Skeletal muscle tissue (tissue), 4 donors: ENCODE data around the gene GPATCH4. TPM values are rescaled to one million over a fixed set of nuclear protein-coding genes. Genes with fewer than 3 reads are reported as not detected.
"Not testable (repeated sequence)": the region's sequence is repeated elsewhere in the genome, so short reads cannot be mapped to it uniquely, and the experiment has no call there.

ENCODE experiments used
- H3K27ac ChIP-seq: one replicate; pipeline ENCODE4 v1.7.0; 2013; ENCODE audit warnings: mild to moderate bottlenecking, low read depth, low read length, inconsistent platforms
- H3K27me3 ChIP-seq, 3 donors: one replicate each; pipeline ENCODE4 v1.7.0; 2013; ENCODE audit warnings: low read length in 3 of 3; ENCODE audit not compliant: control insufficient read depth in 3 of 3, insufficient read depth in 3 of 3
- H3K36me3 ChIP-seq, 3 donors: one replicate each; pipeline ENCODE4 v1.7.0; 2013; ENCODE audit warnings: low read length in 3 of 3; ENCODE audit not compliant: control insufficient read depth in 3 of 3, insufficient read depth in 3 of 3
- H3K4me1 ChIP-seq, 3 donors: one replicate each; pipeline ENCODE4 v1.7.0; 2013; ENCODE audit warnings: low read length in 3 of 3, mild to moderate bottlenecking in 3 of 3; ENCODE audit not compliant: control insufficient read depth in 3 of 3, insufficient read depth in 3 of 3
- H3K4me3 ChIP-seq, 3 donors: one replicate each; pipeline ENCODE4 v1.7.0; 2013; ENCODE audit warnings: low read length in 3 of 3
- H3K9ac ChIP-seq, 3 donors: one replicate each; pipeline ENCODE4 v1.7.0; 2013; ENCODE audit warnings: low read length in 3 of 3, mild to moderate bottlenecking in 3 of 3, moderate library complexity in 2 of 3, low read depth in 1 of 3
- H3K9me3 ChIP-seq, 3 donors: one replicate each; pipeline ENCODE4 v1.7.0; 2013; ENCODE audit warnings: low read length in 3 of 3; ENCODE audit not compliant: control insufficient read depth in 3 of 3
- total RNA-seq: library from RNA; depleted of rRNA; stranded (reverse); fragments of >200 nt; gene quantifications from one replicate; pipeline ENCODE4 v1.2.3, GENCODE V29; 2014
- donor health status: Osteomylitis.

The GPATCH4 gene
- total RNA-seq, 1 donor from 2014 or later: 10.4 TPM

DNA sequence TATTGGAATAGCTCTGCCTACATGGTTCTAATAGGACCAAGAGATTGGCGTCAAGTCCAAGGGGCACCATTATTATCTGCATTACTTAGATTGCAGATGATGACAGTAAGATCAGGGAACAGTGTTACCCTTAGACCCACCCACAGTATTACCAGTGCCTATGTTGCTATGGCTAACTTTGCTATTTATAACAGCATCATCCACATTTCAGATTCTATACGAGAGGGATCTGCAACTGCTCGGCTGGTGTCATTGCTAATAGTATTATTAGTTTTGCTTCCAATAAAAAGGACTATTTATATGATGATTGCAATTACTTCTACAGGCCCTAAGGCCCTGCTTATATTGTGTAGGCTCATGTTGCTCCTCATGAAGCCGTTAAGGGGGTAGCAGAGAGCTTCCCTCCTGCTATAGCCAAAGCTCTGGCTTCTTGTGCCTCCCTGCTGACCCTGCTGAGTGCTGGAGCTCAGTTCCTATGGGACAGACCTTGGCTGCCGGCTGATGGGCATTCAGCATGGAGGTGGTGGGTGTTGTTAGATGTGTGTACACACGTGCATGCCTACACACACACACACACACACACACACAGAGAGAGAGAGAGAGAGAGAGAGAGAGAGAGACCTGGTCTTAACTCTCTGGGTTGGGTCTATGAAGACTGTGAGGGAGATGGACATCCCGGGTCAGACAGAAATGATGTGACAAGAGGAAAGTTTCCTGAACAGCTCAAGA, 41.9 kb upstream of the GPATCH4 start:
- Histone ChIP-seq H3K27ac (no peak overlapping the region), H3K9me3 (no peaks in the 10 kb centered on the region), H3K36me3 (no peaks in the 10 kb centered on the region), H3K4me3 (no peak overlapping the region), H3K27me3 (peaks cover 69 to 78% (median 73%) of the 10 kb centered on the region in 3 donors), H3K4me1 (peaks cover 17 to 34% (median 33%) of the 10 kb centered on the region in 3 donors), H3K9ac (no peak overlapping the region)

DNA sequence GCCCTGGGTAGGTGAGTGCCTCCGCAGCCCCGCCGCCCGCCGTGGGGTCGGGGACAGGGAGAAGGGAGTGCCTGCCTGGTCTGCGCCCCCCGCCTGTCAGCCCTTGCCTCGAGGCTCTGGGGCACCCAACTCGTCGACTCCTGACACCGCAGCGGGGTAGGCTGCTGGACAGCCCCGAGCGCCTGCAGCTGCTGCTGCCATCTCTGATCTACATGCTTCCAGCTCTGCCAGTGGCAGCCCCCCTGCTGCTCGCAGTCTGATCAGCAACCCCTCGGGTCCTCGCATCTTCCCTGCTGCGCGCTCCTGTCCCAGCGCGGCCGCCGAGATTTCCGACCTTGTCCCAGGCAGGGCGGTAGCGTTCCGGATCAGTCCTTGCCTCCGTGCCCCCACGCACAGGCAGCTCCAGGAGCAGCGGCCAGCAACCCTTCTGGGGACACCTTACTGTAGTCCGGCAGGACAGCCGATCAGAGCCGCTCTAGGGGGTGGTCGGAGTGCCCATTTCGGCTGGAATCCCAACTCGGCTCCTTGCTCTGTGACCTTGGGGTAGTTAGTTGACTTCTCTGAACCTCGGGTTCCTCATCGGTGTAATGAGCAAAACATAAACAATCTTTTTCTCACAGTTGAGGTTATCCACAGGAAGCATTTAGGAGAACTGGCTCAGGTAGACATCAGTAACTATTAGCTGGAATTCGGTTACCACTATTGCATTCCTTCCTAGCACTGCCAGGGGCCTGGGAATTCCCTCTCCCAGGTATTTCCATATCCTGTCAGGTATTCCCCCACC, 41.2 kb upstream of the GPATCH4 start:
- Histone ChIP-seq H3K4me1 (peaks cover 17 to 34% (median 33%) of the 10 kb centered on the region in 3 donors), H3K9ac (no peak overlapping the region), H3K27ac (no peak overlapping the region), H3K36me3 (no peaks in the 10 kb centered on the region), H3K4me3 (peak overlapping the region in 1 of 3 donors; percentile 41), H3K27me3 (peaks cover 61 to 76% (median 68%) of the 10 kb centered on the region in 3 donors), H3K9me3 (no peaks in the 10 kb centered on the region)

DNA sequence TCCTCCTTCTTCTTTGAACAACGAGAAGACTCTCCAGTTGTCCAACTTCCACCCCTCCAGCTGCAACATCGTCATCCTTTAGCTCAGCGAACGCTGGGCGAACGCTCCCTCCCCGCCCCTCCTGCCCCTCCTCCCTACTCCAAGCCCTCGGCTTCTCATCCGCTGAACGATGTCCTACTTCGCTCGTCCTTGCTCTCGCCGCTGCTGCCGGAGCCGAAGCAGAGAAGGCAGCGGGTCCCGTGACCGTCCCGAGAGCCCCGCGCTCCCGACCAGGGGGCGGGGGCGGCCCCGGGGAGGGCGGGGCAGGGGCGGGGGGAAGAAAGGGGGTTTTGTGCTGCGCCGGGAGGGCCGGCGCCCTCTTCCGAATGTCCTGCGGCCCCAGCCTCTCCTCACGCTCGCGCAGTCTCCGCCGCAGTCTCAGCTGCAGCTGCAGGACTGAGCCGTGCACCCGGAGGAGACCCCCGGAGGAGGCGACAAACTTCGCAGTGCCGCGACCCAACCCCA, 40.5 kb upstream of the GPATCH4 start, which contains the start of gene BCAN:
TSS of gene BCAN (plus strand) at position 357 of the 504 bp plus-strand sequence. CDS start 3,938 bp downstream, outside the sequence.
- H3K4me1 ChIP-seq: peaks cover 17 to 34% (median 33%) of the 10 kb centered on the region in 3 donors
- no peaks in the 10 kb centered on the region for H3K36me3 ChIP-seq
- H3K4me3 ChIP-seq: peak within 1 kb of the TSS in 1 of 3 donors; percentile 41
- no peak within 1 kb of the TSS for H3K9ac ChIP-seq
- no peak within 1 kb of the TSS for H3K27ac ChIP-seq
- no peaks in the 10 kb centered on the region for H3K9me3 ChIP-seq
- H3K27me3 ChIP-seq: peaks cover 55 to 70% (median 62%) of the 10 kb centered on the region in 3 donors

DNA sequence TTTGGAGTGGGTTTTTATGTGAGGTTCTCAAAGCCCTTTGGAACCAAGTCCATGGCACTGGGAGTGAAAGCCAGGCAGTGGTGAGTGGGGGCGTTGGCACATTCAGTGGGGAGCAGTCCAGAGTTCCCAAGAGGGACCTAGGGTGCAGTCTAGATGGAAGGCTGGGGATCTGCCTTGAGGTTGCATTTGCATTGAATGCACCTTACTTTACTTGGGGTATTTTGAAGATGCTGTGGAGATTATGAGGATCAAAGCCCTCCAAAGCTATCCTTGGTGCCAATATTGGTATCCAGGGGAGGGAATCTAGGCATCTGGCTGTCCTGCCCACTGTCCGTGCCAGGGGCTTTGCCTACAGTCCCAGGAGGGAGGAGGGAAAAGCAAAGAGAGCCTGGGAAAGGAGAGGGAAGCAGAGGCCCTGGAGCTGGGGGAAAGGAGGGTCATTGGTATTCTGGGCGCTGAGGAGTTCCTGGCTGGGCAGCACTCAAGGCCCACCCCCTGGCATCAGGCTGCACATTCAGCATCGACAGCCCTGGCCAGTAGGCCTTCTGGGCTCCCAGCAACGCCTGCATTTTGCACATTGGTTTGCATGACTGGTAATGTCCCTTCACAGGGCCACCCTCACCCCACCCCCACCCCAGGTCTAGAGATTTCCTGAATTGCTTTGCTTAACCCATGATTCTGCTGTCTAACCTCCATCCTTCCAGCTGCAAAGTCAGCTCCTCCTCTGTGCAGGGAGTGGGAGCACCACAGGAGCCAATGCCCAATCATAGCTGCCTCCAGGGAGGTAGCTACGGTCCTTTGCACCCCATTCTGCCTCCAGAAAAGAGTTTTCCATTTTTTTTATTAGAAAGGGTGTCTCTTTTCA, 39.8 kb upstream of the GPATCH4 start:
- Histone ChIP-seq H3K36me3 (no peaks in the 10 kb centered on the region), H3K27ac (no peak overlapping the region), H3K9me3 (no peaks in the 10 kb centered on the region), H3K9ac (no peak overlapping the region), H3K4me1 (peaks cover 17 to 34% (median 33%) of the 10 kb centered on the region in 3 donors), H3K4me3 (no peak overlapping the region), H3K27me3 (peaks cover 48 to 68% (median 55%) of the 10 kb centered on the region in 3 donors)

DNA sequence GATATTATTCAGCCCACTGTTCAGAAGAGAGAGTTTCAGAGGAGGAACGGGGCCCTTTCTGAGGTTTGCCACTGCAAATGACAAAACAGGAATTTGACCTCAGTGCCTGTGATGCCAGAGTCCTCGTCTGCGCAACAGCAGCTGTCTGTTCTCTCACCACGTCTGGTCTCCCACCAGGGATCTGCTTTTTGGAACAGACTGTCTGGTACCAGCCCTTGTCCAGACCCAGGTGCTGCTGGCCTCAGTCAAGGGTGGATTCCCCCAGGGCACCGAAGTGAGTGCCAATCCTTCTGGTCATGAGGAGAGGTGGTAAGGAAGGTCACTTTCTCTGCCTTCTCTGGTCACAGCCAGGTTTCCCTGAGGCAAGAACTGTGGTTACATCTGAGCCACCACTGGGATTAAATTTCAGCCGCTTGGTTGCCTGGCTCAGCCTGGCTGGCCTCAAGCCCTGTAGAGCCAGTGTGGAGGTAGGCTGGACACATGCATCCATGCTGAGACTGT, 38.4 kb upstream of the GPATCH4 start:
- Histone ChIP-seq H3K4me3 (peak overlapping the region in 1 of 3 donors; percentile 29), H3K9me3 (no peaks in the 10 kb centered on the region), H3K36me3 (no peaks in the 10 kb centered on the region), H3K4me1 (peaks cover 17 to 34% (median 33%) of the 10 kb centered on the region in 3 donors), H3K27me3 (peaks cover 38 to 61% (median 46%) of the 10 kb centered on the region in 3 donors), H3K9ac (peak overlapping the region in 1 of 3 donors; percentile 54), H3K27ac (peak overlapping the region; percentile 66)

DNA sequence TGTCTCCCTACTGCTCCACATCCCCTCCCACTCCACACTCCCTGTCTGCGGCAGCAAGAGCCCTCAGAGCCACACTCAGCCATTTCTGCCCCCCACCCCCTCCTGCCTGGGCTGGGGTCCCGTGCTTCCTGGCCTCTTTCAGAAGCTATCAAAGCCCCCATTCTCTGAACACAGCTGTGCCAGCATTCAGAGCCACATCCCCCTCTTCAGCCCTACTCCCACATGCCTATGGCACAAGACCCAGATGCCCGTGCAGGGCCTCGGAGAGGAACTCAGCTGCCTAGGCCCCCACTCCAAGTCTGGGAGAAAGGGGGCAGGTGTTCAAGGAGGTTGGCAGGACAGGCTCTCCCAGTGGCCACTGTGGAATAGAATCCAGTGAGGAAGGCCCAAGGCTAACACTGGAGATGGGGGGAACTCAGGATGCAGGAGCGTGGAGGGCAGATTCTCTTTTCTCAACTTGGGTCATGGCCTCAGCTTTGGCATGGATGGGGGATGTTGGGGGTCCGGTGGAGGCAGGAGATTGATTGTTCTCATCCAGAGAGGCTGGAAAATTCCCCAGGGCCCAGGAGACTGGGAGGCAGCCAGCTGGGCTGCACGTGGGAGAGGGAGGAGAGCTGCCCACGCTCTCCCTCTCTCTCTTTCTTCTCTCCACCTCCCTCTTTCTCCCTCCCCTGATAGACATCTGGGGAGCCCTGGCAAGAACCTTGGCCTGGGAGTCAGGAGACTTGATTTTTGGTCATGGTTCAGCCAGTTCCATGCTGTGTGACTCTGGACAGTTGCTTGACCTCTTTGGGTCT, 37.1 kb upstream of the GPATCH4 start:
- Histone ChIP-seq H3K27ac (no peak overlapping the region), H3K4me3 (no peak overlapping the region), H3K27me3 (peaks cover 36 to 58% (median 38%) of the 10 kb centered on the region in 3 donors), H3K9ac (no peak overlapping the region), H3K4me1 (peaks cover 17 to 34% (median 33%) of the 10 kb centered on the region in 3 donors), H3K9me3 (no peaks in the 10 kb centered on the region), H3K36me3 (no peaks in the 10 kb centered on the region)

DNA sequence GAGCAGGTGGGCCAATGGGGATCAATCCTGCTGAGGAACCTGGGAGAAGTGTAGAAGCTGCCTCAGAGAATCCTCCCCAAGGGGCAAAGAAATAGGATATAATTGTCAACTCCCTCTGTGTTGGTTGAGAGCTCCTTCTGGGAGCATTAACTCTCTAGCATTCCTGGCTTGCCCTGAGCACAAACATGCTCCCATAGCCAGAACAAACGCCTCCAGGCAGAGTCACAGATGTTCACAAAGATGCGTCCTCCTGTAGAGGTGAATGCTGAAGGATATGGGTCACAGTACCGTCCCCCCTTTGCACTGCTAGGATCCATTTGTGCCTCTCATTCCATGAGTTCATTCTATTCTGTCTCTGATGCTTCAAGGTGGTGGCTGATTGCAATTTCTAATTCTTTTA, 31.1 kb upstream of the GPATCH4 start:
- no peak overlapping the region for H3K4me3 ChIP-seq
- no peaks in the 10 kb centered on the region for H3K4me1 ChIP-seq
- no peak overlapping the region for H3K9ac ChIP-seq
- H3K9me3 ChIP-seq: no peaks in the 10 kb centered on the region
- peaks cover 12 to 35% (median 22%) of the 10 kb centered on the region in 3 donors for H3K27me3 ChIP-seq
- no peaks in the 10 kb centered on the region for H3K36me3 ChIP-seq
- H3K27ac ChIP-seq: no peak overlapping the region

DNA sequence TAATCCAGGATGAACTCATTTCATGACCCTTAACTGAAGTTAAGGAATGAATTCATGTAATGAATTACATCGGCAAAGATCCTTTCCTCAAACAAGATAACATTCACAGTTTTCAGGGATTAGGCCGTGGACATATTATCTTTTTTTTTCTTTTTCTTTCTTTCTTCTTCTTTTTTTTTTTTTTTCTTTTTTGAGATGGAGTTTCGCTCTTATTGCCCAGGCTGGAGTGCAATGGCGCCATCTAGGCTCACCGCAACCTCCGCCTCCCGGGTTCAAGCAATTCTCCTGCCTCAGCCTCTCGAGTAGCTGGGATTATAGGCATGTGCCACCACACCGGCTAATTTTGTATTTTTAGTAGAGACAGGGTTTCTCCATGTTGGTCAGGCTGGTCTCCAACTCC, 29.9 kb upstream of the GPATCH4 start:
- H3K9ac ChIP-seq, H3K27ac ChIP-seq, H3K36me3 ChIP-seq, H3K4me1 ChIP-seq, H3K4me3 ChIP-seq, H3K9me3 ChIP-seq: not testable (repeated sequence)
- H3K27me3 ChIP-seq: peaks cover 18 to 36% (median 28%) of the 10 kb centered on the region in 3 donors
